ENCODE measurements around the gene DGKZ.

DGKZ gene

GRCh38 chr11:46381819-46382645, 34.8 kb downstream of the DGKZ start:
- no peak for DNase-seq (ENCODE audit: low read depth)
- peak overlapping the region; percentile 54 for H3K4me3 ChIP-seq (ENCODE audit: low read depth, low read length)
- TF ChIP-seq, protein P1, sequence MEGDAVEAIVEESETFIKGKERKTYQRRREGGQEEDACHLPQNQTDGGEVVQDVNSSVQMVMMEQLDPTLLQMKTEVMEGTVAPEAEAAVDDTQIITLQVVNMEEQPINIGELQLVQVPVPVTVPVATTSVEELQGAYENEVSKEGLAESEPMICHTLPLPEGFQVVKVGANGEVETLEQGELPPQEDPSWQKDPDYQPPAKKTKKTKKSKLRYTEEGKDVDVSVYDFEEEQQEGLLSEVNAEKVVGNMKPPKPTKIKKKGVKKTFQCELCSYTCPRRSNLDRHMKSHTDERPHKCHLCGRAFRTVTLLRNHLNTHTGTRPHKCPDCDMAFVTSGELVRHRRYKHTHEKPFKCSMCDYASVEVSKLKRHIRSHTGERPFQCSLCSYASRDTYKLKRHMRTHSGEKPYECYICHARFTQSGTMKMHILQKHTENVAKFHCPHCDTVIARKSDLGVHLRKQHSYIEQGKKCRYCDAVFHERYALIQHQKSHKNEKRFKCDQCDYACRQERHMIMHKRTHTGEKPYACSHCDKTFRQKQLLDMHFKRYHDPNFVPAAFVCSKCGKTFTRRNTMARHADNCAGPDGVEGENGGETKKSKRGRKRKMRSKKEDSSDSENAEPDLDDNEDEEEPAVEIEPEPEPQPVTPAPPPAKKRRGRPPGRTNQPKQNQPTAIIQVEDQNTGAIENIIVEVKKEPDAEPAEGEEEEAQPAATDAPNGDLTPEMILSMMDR (conservative IDR thresholded peaks at IDR 0.05; ENCODE audit: low read depth, low read length), result no peak

DNA sequence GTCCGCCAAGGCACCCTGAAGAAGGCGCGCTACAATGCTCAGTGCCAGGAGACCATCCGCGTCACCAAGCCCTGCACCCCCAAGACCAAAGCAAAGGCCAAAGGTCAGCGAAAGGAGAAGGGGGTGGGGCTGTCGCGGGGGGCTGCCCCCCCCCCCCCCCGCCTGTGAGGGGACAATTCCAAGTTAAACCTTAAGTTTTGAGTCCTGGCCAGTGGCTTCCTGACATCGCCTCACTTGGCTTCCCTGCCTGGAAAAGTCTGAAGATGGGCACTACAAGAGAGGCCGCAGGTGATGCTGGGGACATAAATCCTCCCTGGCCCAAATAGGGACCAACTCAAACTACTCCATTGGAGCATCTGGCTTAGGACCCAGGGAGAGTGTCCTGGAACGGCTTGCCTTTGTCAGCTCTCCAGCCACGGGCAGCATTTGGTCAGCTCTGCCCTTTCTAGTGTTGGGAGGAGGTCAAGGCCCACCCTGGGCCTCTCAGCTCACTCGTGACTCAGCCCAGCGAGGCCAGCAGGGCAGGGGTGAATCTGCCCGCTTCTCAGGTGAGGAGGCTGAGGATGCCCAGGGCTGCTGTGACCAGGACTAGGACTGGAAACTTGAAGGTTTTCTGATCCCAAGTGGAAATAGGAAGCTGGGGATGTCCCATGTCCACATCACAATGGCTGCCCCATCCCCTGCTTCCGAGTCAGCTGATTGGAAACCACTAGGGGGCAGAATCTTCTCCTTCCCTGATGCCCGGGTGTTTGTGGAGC, 35.6 kb downstream of the DGKZ start:
- TF ChIP-seq, protein P1 (conservative IDR thresholded peaks at IDR 0.05; ENCODE audit: low read depth, low read length), result peak; percentile 72
- peak; percentile 66 for DNase-seq (ENCODE audit: low read depth)
- peak overlapping the region; percentile 54 for H3K4me3 ChIP-seq (ENCODE audit: low read depth, low read length)

DNA sequence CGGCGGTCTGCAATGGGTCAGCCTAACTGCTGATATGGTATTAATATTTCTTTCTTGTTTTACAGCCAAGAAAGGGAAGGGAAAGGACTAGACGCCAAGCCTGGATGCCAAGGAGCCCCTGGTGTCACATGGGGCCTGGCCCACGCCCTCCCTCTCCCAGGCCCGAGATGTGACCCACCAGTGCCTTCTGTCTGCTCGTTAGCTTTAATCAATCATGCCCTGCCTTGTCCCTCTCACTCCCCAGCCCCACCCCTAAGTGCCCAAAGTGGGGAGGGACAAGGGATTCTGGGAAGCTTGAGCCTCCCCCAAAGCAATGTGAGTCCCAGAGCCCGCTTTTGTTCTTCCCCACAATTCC, 36.1 kb downstream of the DGKZ start:
- H3K4me3 ChIP-seq (ENCODE audit: low read depth, low read length), result no peak overlapping the region
- TF ChIP-seq, protein P1 (conservative IDR thresholded peaks at IDR 0.05; ENCODE audit: low read depth, low read length), result no peak
- no peak for DNase-seq (ENCODE audit: low read depth)

GRCh38 chr11:46383974-46384701, 36.9 kb downstream of the DGKZ start:
- no peak for DNase-seq (ENCODE audit: low read depth)
- TF ChIP-seq, protein P1 (conservative IDR thresholded peaks at IDR 0.05; ENCODE audit: low read depth, low read length), result no peak
- no peak overlapping the region for H3K4me3 ChIP-seq (ENCODE audit: low read depth, low read length)

DNA sequence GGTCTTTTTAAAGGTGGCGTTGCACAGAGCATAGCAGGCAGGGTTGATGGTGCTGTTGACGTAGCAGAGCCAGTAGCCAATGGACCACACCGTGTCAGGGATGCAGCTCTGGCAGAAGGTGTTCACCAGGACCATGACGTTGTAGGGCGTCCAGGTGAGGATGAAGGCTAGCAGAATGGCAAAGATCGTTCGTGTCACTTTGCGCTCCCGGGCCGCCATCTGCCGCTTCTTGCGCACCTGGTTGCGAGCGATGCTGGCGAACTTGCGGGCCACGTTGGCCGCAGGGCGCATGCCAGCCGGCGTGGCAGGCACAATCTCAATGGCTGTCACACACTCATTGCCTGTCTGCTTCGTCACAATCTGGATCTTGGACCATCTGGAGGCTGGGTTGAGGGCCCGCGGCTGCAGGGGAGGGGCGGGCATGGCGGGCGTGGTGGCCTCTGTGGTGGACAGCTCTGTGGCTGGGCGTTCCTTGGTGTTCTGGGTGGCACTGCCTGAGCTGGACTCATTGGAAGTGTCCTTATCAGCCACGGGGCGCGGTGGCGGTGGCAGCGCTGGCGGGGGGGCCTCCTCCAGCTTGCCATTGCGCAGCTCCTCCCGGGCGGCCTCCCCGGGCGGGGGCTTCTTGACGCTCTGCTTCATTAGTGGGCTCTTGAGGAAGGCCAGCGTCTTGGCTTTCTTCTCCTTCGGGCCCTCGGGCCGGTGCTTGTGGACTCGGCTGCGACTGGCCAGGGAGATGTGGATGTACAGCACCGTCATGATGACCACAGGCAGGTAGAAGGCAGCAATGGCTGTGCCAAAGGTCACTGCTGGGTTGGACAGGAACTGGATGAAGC, 38.1 kb downstream of the DGKZ start:
- H3K4me3 ChIP-seq (ENCODE audit: low read depth, low read length), result no peak overlapping the region
- TF ChIP-seq, protein P1 (conservative IDR thresholded peaks at IDR 0.05; ENCODE audit: low read depth, low read length), result no peak
- no peak for DNase-seq (ENCODE audit: low read depth)

GRCh38 chr11:46386005-46386578, 38.8 kb downstream of the DGKZ start:
- TF ChIP-seq, protein P1 (conservative IDR thresholded peaks at IDR 0.05; ENCODE audit: low read depth, low read length), result no peak
- no peak for DNase-seq (ENCODE audit: low read depth)
- H3K4me3 ChIP-seq (ENCODE audit: low read depth, low read length), result no peak overlapping the region

Measured in choroid plexus epithelial cell (primary cell).